CD4-positive, alpha-beta T cell (primary cell): ENCODE measurements around the gene PTPRT. TPM values are rescaled to one million over a fixed set of nuclear protein-coding genes. Genes with fewer than 3 reads are reported as not detected.

Experiments
- ATAC-seq: fragments of 200-7000 bp; cut with Tn5 transposase; one replicate; pipeline ENCODE4 v1.10.0; 2022; ENCODE audit warnings: mild to moderate bottlenecking; ENCODE audit not compliant: poor library complexity
- CTCF ChIA-PET: fragments of 350-600 bp; sonication (Branson Sonifier 250); formaldehyde crosslinking; loops from one replicate; lab custom pipeline; 2021; ENCODE audit warnings: antibody characterized with exemption, inconsistent platforms; lab: Charles Lee
- POLR2A ChIA-PET: fragments of 350-600 bp; sonication (Branson Sonifier 250); formaldehyde crosslinking; loops from one replicate; lab custom pipeline; 2021; ENCODE audit warnings: antibody characterized with exemption, inconsistent platforms; lab: Charles Lee
- DNase-seq, 14 experiments: peaks; one replicate each; pipeline ENCODE4 v3.0.0-alpha.2; 2013 to 2020; ENCODE audit warnings: mixed read lengths in 2 of 14
- H3K27ac ChIP-seq, 2 donors: one replicate each; pipeline versions ENCODE4 v1.5.1 to v1.7.0; 2013; ENCODE audit warnings: low read length in 2 of 2, low read depth in 1 of 2, mild to moderate bottlenecking in 1 of 2
- H3K27me3 ChIP-seq, 2 experiments: 1 replicate in 1 of 2; 2 replicates in 1 of 2; pipeline versions ENCODE4 v1.6.1 to v1.7.0; 2013; ENCODE audit warnings: low read length in 2 of 2, control low read depth in 1 of 2, mild to moderate bottlenecking in 1 of 2, moderate library complexity in 1 of 2; ENCODE audit not compliant: insufficient read depth in 2 of 2, control insufficient read depth in 1 of 2
- H3K36me3 ChIP-seq: one replicate; pipeline ENCODE4 v1.6.1; 2013; ENCODE audit warnings: low read length, control low read depth; ENCODE audit not compliant: insufficient read depth
- H3K4me1 ChIP-seq: one replicate; pipeline ENCODE4 v1.6.1; 2013; ENCODE audit warnings: low read length, control low read depth; ENCODE audit not compliant: insufficient read depth
- H3K4me3 ChIP-seq: one replicate; pipeline ENCODE4 v1.5.1; 2013; ENCODE audit warnings: mild to moderate bottlenecking, low read length, moderate library complexity
- H3K9me3 ChIP-seq, 2 experiments: 1 replicate in 1 of 2; 2 replicates in 1 of 2; pipeline versions ENCODE4 v1.6.1 to v1.7.0; 2013; ENCODE audit warnings: low read length in 2 of 2, mild to moderate bottlenecking in 2 of 2, control low read depth in 1 of 2, moderate library complexity in 1 of 2; ENCODE audit not compliant: control insufficient read depth in 1 of 2, insufficient read depth in 1 of 2
- H3K27ac Mint-ChIP-seq: one replicate; pipeline ENCODE4 v1.8.0; 2020; ENCODE audit warnings: mixed read lengths
- H3K27me3 Mint-ChIP-seq: one replicate; pipeline ENCODE4 v1.8.0; 2021; ENCODE audit warnings: mixed read lengths
- H3K36me3 Mint-ChIP-seq: one replicate; pipeline ENCODE4 v1.8.0; 2021; ENCODE audit warnings: low read depth, mixed read lengths
- H3K4me1 Mint-ChIP-seq: one replicate; pipeline ENCODE4 v1.8.0; 2021; ENCODE audit warnings: low read depth, mixed read lengths
- H3K4me3 Mint-ChIP-seq: one replicate; pipeline ENCODE4 v1.8.0; 2020; ENCODE audit warnings: mild to moderate bottlenecking, mixed read lengths
- H3K9me3 Mint-ChIP-seq: one replicate; pipeline ENCODE4 v1.8.0; 2020; ENCODE audit warnings: mixed read lengths
- intact Hi-C, 2 experiments: fragments of 100-400 bp; cut with DNase I in 1 of 2; cut with micrococcal nuclease in 1 of 2; formaldehyde crosslinking; loops; one replicate each; pipeline versions ENCODE4 v1.15.1 to v1.9.0; 2023 to 2025; cut with DNase I, micrococcal nuclease
- total RNA-seq, 174 experiments: library from RNA in 2 of 174; stranded (reverse) in 2 of 174; gene quantifications; one replicate each; pipeline ENCODE4 v1.2.3 and lab custom pipeline; 2021 to 2026
- TF ChIP-seq, protein P1 (sequence below): fragments of 200-600 bp; IDR thresholded peaks from one replicate; pipeline ENCODE4 v1.8.0; 2022; ENCODE audit warnings: antibody characterized with exemption, mild to moderate bottlenecking

The PTPRT gene
- total RNA-seq, 2 experiments from 2014 or later: not detected

DNA sequence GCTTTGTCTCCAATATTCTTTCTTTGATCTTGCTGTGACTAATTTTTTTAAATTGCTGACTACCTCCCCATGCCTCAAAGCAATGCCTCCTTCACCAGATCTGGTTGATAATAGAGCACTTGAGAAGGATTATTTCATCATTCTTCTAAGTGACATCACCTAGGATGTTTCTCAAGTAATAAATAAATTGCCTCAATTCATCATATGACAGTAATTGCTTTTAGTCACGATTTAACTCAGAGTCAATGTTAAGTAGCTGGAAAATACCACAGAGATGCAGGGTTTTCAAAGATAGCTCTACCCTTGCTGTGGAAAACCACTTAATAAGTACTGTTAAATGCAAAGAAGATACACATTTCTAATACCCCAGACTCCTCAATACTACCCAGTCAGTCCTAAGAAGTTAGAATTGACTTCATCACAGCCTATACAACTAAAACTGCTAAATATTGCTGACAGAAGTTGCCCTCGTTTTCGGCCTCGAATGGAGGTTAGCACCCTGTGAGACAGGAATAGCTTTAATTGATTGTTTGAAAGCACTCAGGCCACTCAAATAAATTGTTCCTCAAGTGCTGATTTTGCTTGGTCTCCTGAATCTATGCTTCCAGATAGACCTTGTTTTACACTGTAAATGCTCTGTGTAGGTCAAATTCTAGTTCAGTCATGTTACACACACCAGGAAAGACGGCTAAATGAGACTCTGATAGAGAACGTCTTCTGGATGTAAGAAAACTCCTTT lies 931.0 kb downstream of the PTPRT start:
- Mint-ChIP-seq H3K4me1 (no peaks in the 10 kb centered on the region), H3K9me3 (no peaks in the 10 kb centered on the region), H3K27me3 (no peaks in the 10 kb centered on the region), H3K36me3 (no peaks in the 10 kb centered on the region), H3K27ac (no peak overlapping the region), H3K4me3 (no peak overlapping the region)
- POLR2A ChIA-PET: no interaction called here
- CTCF ChIA-PET: no interaction called here
- Histone ChIP-seq H3K27ac (no peak overlapping the region), H3K27me3 (no peaks in the 10 kb centered on the region), H3K4me3 (no peak overlapping the region), H3K4me1 (no peaks in the 10 kb centered on the region), H3K36me3 (no peaks in the 10 kb centered on the region), H3K9me3 (peaks cover 0 to 13% of the 10 kb centered on the region in 2 experiments)
- no peak for ATAC-seq
- intact Hi-C loops: no loop called here
- TF ChIP-seq, protein P1, sequence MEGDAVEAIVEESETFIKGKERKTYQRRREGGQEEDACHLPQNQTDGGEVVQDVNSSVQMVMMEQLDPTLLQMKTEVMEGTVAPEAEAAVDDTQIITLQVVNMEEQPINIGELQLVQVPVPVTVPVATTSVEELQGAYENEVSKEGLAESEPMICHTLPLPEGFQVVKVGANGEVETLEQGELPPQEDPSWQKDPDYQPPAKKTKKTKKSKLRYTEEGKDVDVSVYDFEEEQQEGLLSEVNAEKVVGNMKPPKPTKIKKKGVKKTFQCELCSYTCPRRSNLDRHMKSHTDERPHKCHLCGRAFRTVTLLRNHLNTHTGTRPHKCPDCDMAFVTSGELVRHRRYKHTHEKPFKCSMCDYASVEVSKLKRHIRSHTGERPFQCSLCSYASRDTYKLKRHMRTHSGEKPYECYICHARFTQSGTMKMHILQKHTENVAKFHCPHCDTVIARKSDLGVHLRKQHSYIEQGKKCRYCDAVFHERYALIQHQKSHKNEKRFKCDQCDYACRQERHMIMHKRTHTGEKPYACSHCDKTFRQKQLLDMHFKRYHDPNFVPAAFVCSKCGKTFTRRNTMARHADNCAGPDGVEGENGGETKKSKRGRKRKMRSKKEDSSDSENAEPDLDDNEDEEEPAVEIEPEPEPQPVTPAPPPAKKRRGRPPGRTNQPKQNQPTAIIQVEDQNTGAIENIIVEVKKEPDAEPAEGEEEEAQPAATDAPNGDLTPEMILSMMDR: no peak
- no peak for DNase-seq

DNA sequence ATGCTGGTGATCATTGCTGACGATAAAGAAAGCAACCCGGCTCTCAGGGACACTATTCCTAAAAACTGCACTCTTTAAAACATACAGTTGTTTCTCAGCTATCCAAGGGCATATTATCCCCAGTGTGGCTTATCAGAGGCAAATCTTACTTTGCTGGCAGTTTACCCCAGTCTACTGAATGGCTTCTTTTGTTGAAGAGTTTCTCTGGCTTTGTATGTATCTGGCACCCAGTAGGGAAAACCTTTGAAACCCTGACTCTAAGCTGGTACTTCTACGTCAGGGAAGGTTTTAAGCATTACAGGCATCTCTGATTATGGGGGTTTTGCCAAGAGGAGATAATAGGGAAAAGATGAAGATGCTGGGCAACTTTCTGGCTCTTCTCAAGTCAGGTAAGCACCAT lies 933.9 kb downstream of the PTPRT start:
- no peak for ATAC-seq
- intact Hi-C loops: no loop called here
- Mint-ChIP-seq H3K4me1 (no peaks in the 10 kb centered on the region), H3K36me3 (no peaks in the 10 kb centered on the region), H3K27me3 (no peaks in the 10 kb centered on the region), H3K27ac (no peak overlapping the region), H3K4me3 (no peak overlapping the region), H3K9me3 (no peaks in the 10 kb centered on the region)
- Histone ChIP-seq H3K4me3 (no peak overlapping the region), H3K9me3 (peaks cover 0 to 6% of the 10 kb centered on the region in 2 experiments), H3K36me3 (no peaks in the 10 kb centered on the region), H3K27ac (no peak overlapping the region), H3K4me1 (no peaks in the 10 kb centered on the region), H3K27me3 (no peaks in the 10 kb centered on the region)
- CTCF ChIA-PET: no interaction called here
- no peak for DNase-seq
- TF ChIP-seq, protein P1: no peak
- POLR2A ChIA-PET: no interaction called here

DNA sequence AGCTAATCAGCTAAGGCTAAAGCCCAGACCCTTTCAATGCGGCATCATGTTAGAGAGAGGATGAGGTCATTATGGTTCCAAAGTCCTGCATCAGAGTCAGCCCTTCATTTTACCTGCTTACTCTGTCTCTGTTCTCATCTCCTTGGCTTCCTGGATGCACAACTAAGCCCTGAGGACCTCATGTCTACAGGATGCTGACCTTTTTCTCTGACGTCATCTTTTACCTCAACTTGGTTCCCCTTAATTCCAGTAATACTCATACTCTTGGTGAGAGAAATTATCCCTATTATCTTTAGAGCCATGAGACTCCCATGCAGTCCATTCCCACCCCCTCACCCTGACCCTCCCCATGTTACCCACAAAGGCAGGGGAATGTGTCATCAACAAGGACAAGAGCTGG lies 935.0 kb downstream of the PTPRT start:
- Mint-ChIP-seq H3K4me1 (no peaks in the 10 kb centered on the region), H3K4me3 (no peak overlapping the region), H3K9me3 (peaks cover 2% of the 10 kb centered on the region), H3K36me3 (no peaks in the 10 kb centered on the region), H3K27ac (no peak overlapping the region), H3K27me3 (no peaks in the 10 kb centered on the region)
- Histone ChIP-seq H3K9me3 (no peaks in the 10 kb centered on the region), H3K27ac (no peak overlapping the region), H3K27me3 (no peaks in the 10 kb centered on the region), H3K36me3 (no peaks in the 10 kb centered on the region), H3K4me3 (no peak overlapping the region), H3K4me1 (no peaks in the 10 kb centered on the region)
- ChIA-PET CTCF (no interaction called here), POLR2A (no interaction called here)
- intact Hi-C loops: no loop called here
- DNase-seq: no peak
- ATAC-seq: no peak
- TF ChIP-seq, protein P1: no peak
